PC-9 (cell line): ENCODE data around the gene HAND1. TPM values are rescaled to one million over a fixed set of nuclear protein-coding genes. Genes with fewer than 3 reads are reported as not detected.

Experiments
- BruUV-seq: library from RNA; stranded (reverse); fragments of 400-500 nt; replicated peaks from 2 replicates; lab custom pipeline; 2021; lab: Mats Ljungman, UMichigan
- CTCF ChIA-PET: fragments of 300-600 bp; sonication (Branson Sonifier 250); formaldehyde crosslinking; loops from one replicate; lab custom pipeline; 2022; ENCODE audit warnings: antibody characterized with exemption; lab: Charles Lee
- POLR2A ChIA-PET: fragments of 300-600 bp; sonication (Branson Sonifier 250); formaldehyde crosslinking; loops from one replicate; lab custom pipeline; 2022; ENCODE audit warnings: antibody characterized with exemption; ENCODE audit not compliant: unreplicated experiment; lab: Charles Lee
- DNase-seq, 2 experiments: peaks; one replicate each; pipeline versions ENCODE4 v3.0.0 to v3.0.0-alpha.2; 2015 to 2022; ENCODE audit warnings: mixed read lengths in 1 of 2
- H2AFZ ChIP-seq: fragments of 200-600 bp; sonication (generic); 2 replicates; pipeline ENCODE4 v1.8.1; 2017; ENCODE audit warnings: antibody characterized with exemption
- H3F3A ChIP-seq: fragments of 200-600 bp; sonication (generic); 2 replicates; pipeline ENCODE4 v1.8.1; 2017; ENCODE audit warnings: antibody characterized with exemption, mild to moderate bottlenecking, low read depth; ENCODE audit not compliant: insufficient read depth
- H3K27ac ChIP-seq: fragments of 200-600 bp; sonication (generic); 2 replicates; pipeline ENCODE4 v1.6.1; 2016; ENCODE audit warnings: mixed run types
- H3K27me3 ChIP-seq: fragments of 200-600 bp; sonication (generic); 2 replicates; pipeline ENCODE4 v1.6.1; 2016; ENCODE audit warnings: low read depth, mixed run types; ENCODE audit not compliant: insufficient read depth
- H3K36me3 ChIP-seq: fragments of 200-600 bp; sonication (generic); 2 replicates; pipeline ENCODE4 v1.6.1; 2016; ENCODE audit warnings: low read depth, mixed run types
- H3K4me1 ChIP-seq: fragments of 200-600 bp; sonication (generic); replicated peaks from 2 replicates; pipeline ENCODE4 v1.6.1; 2016; ENCODE audit warnings: mixed run types; ENCODE audit not compliant: insufficient read depth
- H3K4me2 ChIP-seq: fragments of 200-600 bp; sonication (generic); 2 replicates; pipeline ENCODE4 v1.6.1; 2017; ENCODE audit warnings: mixed run types
- H3K4me3 ChIP-seq: fragments of 200-600 bp; sonication (generic); 2 replicates; pipeline ENCODE4 v1.6.1; 2016; ENCODE audit warnings: mixed run types
- H3K79me2 ChIP-seq: fragments of 200-600 bp; sonication (generic); 2 replicates; pipeline ENCODE4 v1.6.1; 2017; ENCODE audit warnings: low read depth, mixed run types
- H3K9me2 ChIP-seq: fragments of 200-600 bp; sonication (generic); 2 replicates; pipeline ENCODE4 v1.8.1; 2017; ENCODE audit warnings: mild to moderate bottlenecking; ENCODE audit not compliant: insufficient read depth
- H3K9me3 ChIP-seq: fragments of 200-600 bp; sonication (generic); 2 replicates; pipeline ENCODE4 v1.8.1; 2016; ENCODE audit warnings: low read depth; ENCODE audit not compliant: insufficient read depth
- H4K20me1 ChIP-seq: fragments of 200-600 bp; sonication (generic); 2 replicates; pipeline ENCODE4 v1.8.1; 2017; ENCODE audit not compliant: insufficient read depth
- CTCF ChIP-seq: fragments of 200-600 bp; sonication (generic); conservative IDR thresholded peaks from 2 replicates; pipeline ENCODE4 v1.6.1; 2017; ENCODE audit warnings: mixed run types, antibody characterized with exemption, mild to moderate bottlenecking, moderate library complexity
- EZH2 ChIP-seq: fragments of 200-600 bp; sonication (generic); IDR thresholded peaks from 2 replicates; pipeline ENCODE4 v1.8.0; 2017; ENCODE audit warnings: antibody characterized with exemption, low read depth
- intact Hi-C: fragments of 100-400 bp; cut with micrococcal nuclease; formaldehyde crosslinking; loops from one replicate; pipeline ENCODE4 v1.10.0; 2022; ENCODE audit not compliant: unreplicated experiment
- total RNA-seq: library from RNA; stranded (reverse); gene quantifications from 2 replicates; pipeline ENCODE4 v1.2.3, GENCODE V29; 2021

The HAND1 gene
- total RNA-seq, 1 experiment from 2014 or later = not detected

GRCh38 chr5:154477382-154478223 is 424 bp downstream of the HAND1 start:
- H4K20me1 ChIP-seq = no peaks in the 10 kb centered on the region
- no peaks in the 10 kb centered on the region for H3K4me1 ChIP-seq
- H3K27ac ChIP-seq = no peak overlapping the region
- H3K9me3 ChIP-seq = no peaks in the 10 kb centered on the region
- H3F3A ChIP-seq = no peaks in the 10 kb centered on the region
- no peaks in the 10 kb centered on the region for H3K79me2 ChIP-seq
- CTCF ChIA-PET = interaction anchor here (0.6 kb wide), 1 partner anchor 211 kb away, joined by 10 read pairs; no protein-coding TSS in a partner anchor
- no peak for DNase-seq
- no peak overlapping the region for H3K4me2 ChIP-seq
- no peaks in the 10 kb centered on the region for H3K9me2 ChIP-seq
- H3K36me3 ChIP-seq = no peaks in the 10 kb centered on the region
- H3K4me3 ChIP-seq = no peak overlapping the region
- POLR2A ChIA-PET = no interaction called here
- H3K27me3 ChIP-seq = peaks cover 48% of the 10 kb centered on the region
- no peak for TF ChIP-seq EZH2
- TF ChIP-seq CTCF = no peak
- intact Hi-C loops = no loop called here
- no TSS peak for BruUV-seq
- H2AFZ ChIP-seq = no peak overlapping the region

GRCh38 chr5:154476354-154477205 is 1.4 kb downstream of the HAND1 start:
- Histone ChIP-seq H3K9me2 (no peaks in the 10 kb centered on the region), H3K36me3 (no peaks in the 10 kb centered on the region), H3F3A (no peaks in the 10 kb centered on the region), H4K20me1 (no peaks in the 10 kb centered on the region), H3K27me3 (peaks cover 43% of the 10 kb centered on the region), H2AFZ (no peak overlapping the region), H3K4me2 (no peak overlapping the region), H3K4me1 (no peaks in the 10 kb centered on the region), H3K27ac (no peak overlapping the region), H3K4me3 (no peak overlapping the region), H3K9me3 (no peaks in the 10 kb centered on the region), H3K79me2 (no peaks in the 10 kb centered on the region)
- TF ChIP-seq EZH2 = no peak
- TF ChIP-seq CTCF = no peak
- no peak for DNase-seq
- no TSS peak for BruUV-seq
- ChIA-PET CTCF (interaction anchor here (0.6 kb wide), 1 partner anchor 212 kb away, joined by 10 read pairs; no protein-coding TSS in a partner anchor), POLR2A (interaction anchor here (0.6 kb wide), 1 partner anchor 10 kb away, joined by 3 read pairs; no protein-coding TSS in a partner anchor)
- intact Hi-C loops = no loop called here

GRCh38 chr5:154475591-154476353 is 2.3 kb downstream of the HAND1 start:
- Histone ChIP-seq H3F3A (no peaks in the 10 kb centered on the region), H3K27ac (no peak overlapping the region), H3K4me2 (no peak overlapping the region), H4K20me1 (no peaks in the 10 kb centered on the region), H3K79me2 (no peaks in the 10 kb centered on the region), H3K4me3 (no peak overlapping the region), H3K9me2 (no peaks in the 10 kb centered on the region), H3K9me3 (no peaks in the 10 kb centered on the region), H2AFZ (no peak overlapping the region), H3K36me3 (no peaks in the 10 kb centered on the region), H3K27me3 (peaks cover 35% of the 10 kb centered on the region), H3K4me1 (no peaks in the 10 kb centered on the region)
- TF ChIP-seq EZH2 (no peak), CTCF (no peak)
- no peak for DNase-seq
- intact Hi-C loops = no loop called here
- POLR2A ChIA-PET = interaction anchor here (0.6 kb wide), 1 partner anchor 11 kb away, joined by 3 read pairs; no protein-coding TSS in a partner anchor
- BruUV-seq = no TSS peak
- CTCF ChIA-PET = no interaction called here
